Activated CD4-positive, alpha-beta T cell treated with anti-CD3 and anti-CD28 coated beads, Interleukin-2, Interleukin-6, amounts not matched to agents 100 ng/mL and 50 ng/mL, durations not matched to agents 16 hours and 8 hours (primary cell): Measurements from ENCODE around the gene ALPG.
"Not testable (repeated sequence)": the region's sequence is repeated elsewhere in the genome, so short reads cannot be mapped to it uniquely, and the experiment has no call there.

Experiments
- DNase-seq: peaks from one replicate; pipeline ENCODE4 v3.0.0-alpha.2; 2020

ALPG gene

DNA sequence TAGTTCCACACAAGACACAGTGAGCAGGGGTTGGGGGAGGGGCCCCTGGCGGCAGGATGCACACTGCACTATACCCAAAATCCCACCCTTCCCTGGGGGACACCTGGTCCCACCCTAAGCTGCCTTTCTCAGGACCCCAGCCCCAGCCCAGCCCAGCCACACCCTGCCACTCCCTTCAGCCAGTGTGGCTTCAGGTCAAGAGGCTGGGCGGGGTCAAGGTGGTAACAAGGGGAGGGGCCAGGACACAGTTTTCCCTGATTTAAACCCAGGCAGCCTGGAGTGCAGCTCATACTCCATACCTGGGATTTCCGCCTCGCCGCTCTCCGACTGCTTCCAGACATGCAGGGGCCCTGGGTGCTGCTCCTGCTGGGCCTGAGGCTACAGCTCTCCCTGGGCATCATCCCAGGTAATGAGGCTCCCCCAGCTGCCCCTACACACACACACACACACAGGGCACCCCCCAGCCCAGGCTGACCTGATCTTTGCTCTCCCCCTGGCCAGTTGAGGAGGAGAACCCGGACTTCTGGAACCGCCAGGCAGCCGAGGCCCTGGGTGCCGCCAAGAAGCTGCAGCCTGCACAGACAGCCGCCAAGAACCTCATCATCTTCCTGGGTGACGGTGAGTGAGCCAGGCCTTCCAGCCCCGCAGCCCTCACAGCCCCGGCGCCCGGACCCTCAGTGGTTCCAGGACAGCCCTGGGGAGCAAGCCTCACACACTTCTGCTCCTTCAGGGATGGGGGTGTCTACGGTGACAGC is at the start of gene ALPG:
Gene ALPG (plus strand): TSS at position 289 of the 755 bp plus-strand sequence. CDS start 51 bp downstream, at position 340.
- no peak for DNase-seq

DNA sequence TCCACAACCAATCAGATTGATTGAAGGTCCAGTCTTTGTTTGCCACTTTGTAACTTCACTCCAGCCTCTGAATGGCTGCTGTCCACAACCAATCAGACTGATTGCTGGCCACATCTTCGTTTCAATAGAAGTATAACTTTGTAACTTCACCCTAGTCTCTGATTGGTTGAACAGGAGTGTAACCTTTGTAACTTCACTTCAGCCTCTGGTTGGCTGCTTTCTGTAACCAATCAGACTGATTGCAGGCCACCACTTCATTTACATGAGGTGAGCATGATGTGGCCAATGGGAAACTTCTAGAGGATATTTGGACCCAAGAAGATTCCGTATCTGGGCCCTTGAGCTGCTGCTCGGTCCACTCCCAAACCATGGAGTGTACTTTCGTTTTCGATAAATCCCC is 45.0 kb upstream of the ALPG start:
- no peak for DNase-seq

- DNase-seq: no peak
Observed at GRCh38 chr2:232362174-232362900, 44.3 kb upstream of the ALPG start.

DNA sequence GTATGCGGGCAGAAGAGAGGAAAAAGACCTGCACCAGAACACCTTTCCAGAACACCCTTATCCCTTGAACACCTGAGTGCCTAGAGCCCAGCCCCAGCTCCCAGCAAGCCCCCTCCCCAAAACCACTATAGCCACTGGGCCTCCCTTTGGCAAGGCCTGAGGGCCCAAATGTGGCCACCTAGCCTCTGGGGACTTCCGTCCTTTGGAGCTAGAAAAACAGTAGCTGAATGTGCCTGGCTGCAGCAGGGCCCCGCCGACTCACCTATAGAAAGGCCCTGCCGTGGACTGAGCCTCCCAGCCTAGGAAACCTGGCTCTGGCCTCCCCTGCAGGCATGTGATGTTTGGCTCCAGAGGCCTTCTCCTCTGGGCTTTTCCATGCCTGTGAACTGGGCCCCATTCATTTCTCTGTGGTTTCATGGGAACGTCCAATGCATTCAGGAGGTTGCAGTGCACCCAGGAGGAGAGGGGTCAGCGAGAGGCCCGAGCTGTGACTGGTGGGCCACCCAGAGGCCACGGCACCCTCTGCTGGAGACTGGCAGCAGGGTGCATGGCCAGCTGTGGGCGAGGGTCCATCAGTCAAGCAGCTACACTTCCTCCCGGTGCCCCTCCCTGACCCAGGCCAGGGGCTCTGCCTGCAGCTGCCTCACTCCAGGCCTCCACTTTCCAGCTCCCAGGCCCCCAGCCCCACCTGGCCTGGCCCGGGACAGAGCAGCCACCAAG is 43.4 kb upstream of the ALPG start:
- not testable (repeated sequence) for DNase-seq

DNA sequence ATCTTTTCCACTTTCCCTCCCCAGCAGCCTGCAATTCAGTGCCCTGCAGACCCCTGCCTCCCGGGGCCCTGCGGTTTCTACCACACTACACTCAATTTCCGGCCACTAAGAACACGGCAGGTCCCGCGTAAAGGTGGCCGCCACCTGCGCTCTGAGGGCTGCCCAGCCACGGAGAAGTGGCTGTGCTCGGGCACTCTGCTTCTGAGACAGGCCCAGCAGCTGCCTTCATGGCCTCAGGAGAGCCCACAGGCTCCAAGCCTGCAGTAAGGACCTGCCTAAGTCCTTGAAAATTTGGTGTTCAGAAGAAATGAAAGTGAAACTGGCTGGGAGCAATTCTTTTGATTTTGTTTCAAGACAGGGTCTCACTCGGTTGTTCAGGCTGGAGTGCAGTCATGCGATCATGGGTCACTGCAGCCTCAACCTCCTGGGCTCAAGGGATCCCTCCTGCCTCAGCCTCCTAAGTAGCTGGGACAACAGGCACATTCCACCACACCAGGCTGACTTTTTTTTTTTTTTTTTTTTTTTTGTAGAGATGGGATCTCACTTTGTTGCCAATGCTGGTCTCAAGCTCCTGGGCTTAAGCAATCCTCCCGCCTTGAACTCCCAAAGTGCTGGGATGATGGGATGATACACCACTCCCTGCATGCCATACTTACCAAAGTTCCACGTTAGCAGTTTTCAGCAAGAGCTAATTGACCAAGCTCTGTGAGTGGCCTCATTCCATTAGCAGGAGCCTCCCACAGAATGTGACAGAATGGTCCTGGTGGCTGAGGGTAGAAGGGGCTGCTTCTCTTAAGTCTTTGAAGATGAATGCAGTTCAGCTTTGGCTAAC is 42.6 kb upstream of the ALPG start:
- DNase-seq: peak; percentile 36

DNA sequence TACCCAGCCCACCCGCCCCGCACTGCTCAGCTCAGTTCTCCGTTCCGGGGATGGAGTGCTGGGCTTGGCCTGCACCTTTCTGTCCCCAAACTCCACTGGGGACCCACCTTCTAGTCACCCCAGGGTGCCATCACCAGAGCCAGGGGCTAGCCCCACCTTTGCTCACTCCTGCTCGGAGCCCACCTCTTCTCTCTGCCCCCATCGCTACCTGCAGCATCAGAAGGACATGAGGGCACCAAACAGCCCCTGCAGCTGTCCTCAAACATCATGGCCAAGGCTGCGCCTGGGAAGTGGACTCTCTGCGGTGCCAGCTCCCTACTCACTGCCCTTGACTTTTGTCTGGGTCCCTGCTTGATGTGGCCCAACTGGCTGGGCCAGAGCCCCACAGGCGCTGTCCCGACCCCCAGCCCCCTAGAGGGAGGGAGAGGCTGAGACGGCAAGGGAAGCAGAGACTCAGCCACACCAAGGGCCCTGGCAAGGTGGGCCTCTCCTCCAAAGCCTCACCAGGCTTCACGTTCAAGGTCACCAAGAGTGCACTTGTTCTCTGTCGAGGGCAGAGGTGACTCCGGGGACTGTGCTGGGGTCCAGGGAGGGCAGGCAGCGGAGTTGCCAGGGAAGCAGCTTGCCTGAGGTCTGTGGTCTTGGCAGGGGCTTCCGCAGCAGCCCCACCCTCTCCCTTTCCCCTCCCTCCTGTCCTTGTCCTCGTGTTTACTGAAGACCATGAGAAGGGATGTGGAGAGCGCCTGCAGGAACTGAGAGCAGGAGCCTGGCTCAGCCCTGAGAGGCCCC is 41.6 kb upstream of the ALPG start:
- DNase-seq: not testable (repeated sequence)

DNA sequence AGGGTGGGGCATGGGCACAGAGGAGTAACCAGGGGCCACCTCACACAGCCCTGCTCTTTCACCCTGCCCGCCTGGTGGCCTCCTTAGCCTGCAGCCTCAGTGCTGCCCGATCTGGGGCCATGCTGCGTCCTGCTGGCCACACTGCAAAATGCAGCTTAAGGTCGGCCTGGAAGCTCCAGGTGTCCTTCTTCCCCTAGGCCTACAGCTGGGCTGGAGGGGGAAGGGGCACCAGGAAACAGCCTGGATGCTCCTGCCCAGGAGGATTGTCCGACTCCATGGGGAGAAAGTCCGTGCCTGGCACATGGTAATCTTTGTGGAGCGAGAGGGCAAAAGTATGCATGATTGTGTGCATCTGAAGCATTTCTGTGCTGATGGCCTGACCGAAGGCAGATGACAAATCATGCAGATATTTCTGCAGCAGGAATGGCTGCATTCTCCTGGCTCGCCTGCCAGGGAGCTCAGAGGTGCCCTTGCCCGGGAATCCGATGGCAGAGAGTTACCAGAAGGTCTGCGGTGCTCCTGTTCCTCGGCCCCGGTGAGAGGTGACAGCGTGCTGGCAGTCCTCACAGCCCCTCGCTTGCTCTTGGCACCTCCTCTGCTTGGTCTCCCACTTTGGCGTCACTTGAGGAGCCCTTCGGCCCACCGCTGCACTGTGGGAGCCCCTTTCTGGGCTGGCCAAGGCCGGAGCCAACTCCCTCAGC is 40.9 kb upstream of the ALPG start:
- DNase-seq: peak; percentile 19

DNA sequence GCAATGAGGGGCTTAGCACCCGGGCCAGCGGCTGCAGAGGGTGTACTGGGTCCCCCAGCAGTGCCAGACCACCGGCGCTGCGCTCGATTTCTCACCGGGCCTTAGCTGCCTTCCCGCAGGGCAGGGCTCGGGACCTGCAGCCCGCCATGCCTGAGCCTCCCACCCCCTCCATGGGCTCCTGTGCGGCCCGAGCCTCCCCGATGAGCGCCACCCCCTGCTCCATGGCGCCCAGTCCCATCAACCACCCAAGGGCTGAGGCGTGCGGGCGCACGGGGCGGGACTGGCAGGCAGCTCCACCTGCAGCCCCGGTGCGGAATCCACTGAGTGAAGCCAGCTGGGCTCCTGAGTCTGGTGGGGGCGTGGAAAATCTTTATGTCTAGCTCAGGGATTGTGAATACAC is 40.2 kb upstream of the ALPG start:
- not testable (repeated sequence) for DNase-seq

- no peak for DNase-seq
Observed at GRCh38 chr2:232367016-232367415, 39.6 kb upstream of the ALPG start.

DNA sequence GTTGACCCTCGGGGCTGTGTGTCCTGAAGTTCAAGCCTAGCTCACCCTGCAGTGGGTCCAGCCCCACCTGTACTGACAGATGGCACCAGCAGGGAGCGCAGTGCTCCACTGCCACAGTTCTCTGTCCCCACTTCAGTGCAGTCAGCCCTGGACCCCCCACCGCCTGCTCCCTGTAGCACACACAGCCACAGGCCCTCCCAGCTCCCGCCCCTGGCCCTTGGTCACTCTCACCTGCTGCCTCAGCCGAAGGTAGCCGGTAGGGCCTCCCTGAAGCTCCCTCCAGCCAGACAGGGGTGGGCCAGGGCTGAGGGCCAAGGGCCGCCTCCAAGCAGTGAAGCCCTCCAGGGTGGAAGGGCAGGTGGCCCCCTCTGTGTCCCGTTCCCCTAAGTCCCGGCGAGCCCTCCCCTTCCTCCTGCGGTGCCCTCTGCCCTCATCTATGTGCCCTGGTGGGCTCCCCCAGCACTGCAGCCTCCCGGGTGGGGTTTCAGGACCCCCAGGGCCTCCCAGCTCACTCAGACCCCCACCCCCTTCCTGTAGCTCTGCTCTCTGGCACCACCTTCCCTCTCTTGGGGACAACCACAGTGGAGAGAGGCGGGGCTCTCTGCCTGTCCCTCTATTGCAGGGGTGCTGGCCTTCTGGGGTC is 38.9 kb upstream of the ALPG start:
- no peak for DNase-seq

GRCh38 chr2:232368311-232368731 is 38.3 kb upstream of the ALPG start:
- no peak for DNase-seq

DNA sequence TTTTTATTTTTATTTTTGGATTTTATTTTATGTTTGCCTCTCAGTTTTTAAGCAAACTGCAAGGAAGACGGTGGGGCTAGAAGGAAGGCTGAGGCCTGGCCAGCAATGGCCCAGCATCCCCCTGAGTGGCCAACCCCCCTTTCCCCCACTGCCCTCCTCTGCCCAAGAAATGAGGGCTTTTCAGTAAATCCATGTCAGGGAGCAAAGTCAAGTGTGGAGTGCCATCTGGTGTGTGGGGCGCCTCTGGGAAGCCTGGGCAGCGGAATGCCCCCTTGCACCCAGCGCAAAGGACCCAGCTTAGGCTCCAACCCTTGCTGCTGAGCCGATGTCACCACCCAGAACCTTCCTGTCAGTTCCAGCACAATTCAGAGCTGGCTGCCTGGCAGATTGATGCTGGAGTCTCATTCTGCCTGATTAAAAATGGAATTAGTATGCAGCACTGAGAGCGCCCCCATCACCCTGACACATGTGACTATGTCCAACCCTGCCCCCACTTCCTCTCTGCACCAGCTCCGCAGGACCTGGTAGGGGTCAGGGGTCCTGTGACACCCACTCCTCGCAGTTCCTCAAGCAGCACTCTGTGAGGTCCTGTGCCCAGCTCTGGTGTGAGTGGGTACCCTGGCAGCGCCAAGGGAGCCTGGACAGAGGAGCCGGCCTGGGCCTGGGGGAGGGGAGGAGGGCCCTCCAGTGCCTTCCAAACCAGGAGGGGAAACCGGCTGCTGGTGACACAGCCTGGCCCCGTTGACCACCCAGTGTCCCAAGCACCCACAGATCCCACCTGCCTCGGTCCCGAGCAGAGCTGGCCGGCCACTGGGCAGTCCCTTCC is 37.3 kb upstream of the ALPG start:
- DNase-seq: no peak

- not testable (repeated sequence) for DNase-seq
Observed at GRCh38 chr2:232370007-232370406, 36.6 kb upstream of the ALPG start.

DNA sequence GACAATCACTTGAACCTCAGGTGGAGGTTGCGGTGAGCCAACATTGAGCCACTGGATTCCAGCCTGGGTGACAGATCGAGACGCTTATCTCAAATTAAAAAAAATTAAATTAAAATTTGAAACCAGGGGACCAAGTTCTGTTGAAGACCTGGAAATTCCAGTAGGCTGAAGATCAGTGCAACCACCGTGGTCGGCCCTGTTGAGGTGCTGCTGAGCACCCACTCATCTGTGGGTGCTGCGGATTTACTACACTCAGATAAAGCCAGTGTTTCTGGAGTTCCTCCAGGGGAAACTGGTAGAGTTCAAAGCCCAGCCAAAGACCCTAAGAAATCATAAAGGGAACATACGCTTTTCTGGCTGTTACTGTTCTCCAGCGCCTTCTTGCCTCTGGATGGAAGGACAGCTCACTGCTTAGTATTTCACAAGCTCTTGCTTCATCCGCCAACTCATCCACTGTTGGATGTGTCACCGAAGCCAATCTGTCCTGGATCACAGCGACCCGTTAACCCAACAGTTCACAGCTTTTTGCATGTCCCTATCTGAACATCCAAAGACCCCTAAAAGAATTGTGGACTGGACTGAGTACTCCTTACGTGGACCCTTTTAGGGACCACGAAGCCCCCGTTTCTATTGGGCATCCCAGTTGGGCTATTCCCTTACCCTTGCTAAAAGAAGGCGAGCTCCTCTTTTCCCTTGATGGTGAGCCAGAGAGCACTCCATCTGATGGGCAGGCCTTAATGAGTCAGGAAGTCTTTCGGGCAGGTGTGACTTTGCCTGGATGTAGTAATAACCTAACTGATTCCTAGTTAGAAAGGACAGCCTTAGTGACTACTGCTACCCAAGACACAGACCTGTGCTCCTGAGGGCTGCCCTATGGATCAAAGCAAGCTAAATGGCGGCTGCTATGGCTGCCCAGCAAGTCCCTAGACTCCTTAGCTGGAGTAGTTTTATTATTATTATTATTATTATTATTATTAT is 34.1 kb upstream of the ALPG start:
- DNase-seq: no peak

DNA sequence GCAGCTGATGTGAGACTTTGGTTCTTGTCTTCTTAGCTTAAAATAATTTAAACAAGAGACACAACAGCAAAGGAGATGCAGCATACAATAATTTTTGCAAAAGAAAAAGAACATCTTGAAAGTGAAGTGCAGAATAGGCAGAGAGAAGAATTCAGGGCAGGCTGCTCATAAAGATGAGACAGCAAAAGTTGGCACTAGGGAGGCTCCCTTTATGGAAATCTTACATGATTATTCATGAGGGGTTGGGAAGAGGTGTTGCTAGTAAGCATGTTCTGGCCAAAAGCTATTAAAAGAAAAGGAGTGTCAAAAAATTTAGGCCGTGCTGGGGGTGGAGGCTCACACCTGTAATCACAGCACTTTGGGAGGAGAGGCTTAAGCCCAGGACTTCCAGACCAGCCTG is 32.3 kb upstream of the ALPG start:
- no peak for DNase-seq

- DNase-seq: no peak
Observed at GRCh38 chr2:232375164-232375563, 31.5 kb upstream of the ALPG start.

- DNase-seq: no peak
Observed at GRCh38 chr2:232376260-232376659, 30.4 kb upstream of the ALPG start.

GRCh38 chr2:232376713-232377112 is 29.9 kb upstream of the ALPG start:
- no peak for DNase-seq

DNA sequence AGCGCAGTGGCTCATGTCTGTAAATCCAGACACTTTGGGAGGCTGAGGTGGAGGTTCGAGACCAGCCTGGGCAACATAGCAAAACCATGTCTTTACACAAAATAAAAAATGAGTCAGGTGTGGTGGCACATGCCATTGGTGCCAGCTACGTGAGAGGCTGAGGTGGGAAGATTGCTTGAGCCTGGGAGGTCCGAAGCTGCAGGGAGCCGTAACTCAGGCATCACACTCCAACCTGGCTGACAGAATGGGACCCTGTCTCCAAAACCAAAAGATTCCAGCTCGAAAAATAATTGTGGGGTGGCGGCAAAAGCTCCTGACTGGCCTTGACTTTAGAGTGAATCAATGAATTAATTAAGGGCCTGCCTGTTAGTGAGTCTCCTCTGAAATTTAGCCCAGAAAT is 29.3 kb upstream of the ALPG start:
- no peak for DNase-seq
